Muscle of back (tissue), 13 donors: Measurements from ENCODE around the gene OVCA2. TPM values are rescaled to one million over a fixed set of nuclear protein-coding genes. Genes with fewer than 3 reads are reported as not detected.

Source experiments
- DNase-seq, 3 donors: peaks; one replicate each; pipeline versions ENCODE4 v3.0.0 to v3.0.0-alpha.2; 2013
- long read RNA-seq, 9 donors: transcript quantifications; one replicate each; lab custom pipeline, GENCODE V29; 2026
- polyA plus RNA-seq, 10 donors: library from polyadenylated mRNA; unstranded; fragments of 120-200 nt; gene quantifications; one replicate each; pipeline ENCODE4 v1.2.1, GENCODE V29; 2013; ENCODE audit not compliant: insufficient read length in 10 of 10

The OVCA2 gene
- polyA plus RNA-seq: 10 to 100 TPM in 5 of 10 donors, 1 to 10 TPM in 5; 6.5 to 15.3 (median 10.6) TPM
- long read RNA-seq, donor 1, transcript OVCA2-201 (2 exons, 1,122 nt): major isoform, 15 of 15 reads
- long read RNA-seq, donor 1, partial matches to known transcripts: 0 of 15 reads
- long read RNA-seq, donor 1, other reads (novel, unspliced or antisense): 0 of 15 reads
- long read RNA-seq, donor 2, transcript OVCA2-201 (2 exons, 1,122 nt): major isoform, 9 of 9 reads
- long read RNA-seq, donor 2, partial matches to known transcripts: 0 of 9 reads
- long read RNA-seq, donor 2, other reads (novel, unspliced or antisense): 0 of 9 reads
- long read RNA-seq, donor 3: 0 reads
- long read RNA-seq, donor 4, transcript OVCA2-201 (2 exons, 1,122 nt): major isoform, 7 of 7 reads
- long read RNA-seq, donor 4, partial matches to known transcripts: 0 of 7 reads
- long read RNA-seq, donor 4, other reads (novel, unspliced or antisense): 0 of 7 reads
- long read RNA-seq, donor 5, transcript OVCA2-201 (2 exons, 1,122 nt): major isoform, 26 of 26 reads
- long read RNA-seq, donor 5, partial matches to known transcripts: 0 of 26 reads
- long read RNA-seq, donor 5, other reads (novel, unspliced or antisense): 0 of 26 reads
- long read RNA-seq, donor 6, transcript OVCA2-201 (2 exons, 1,122 nt): major isoform, 17 of 17 reads
- long read RNA-seq, donor 6, partial matches to known transcripts: 0 of 17 reads
- long read RNA-seq, donor 6, other reads (novel, unspliced or antisense): 0 of 17 reads
- long read RNA-seq, donor 7, transcript OVCA2-201 (2 exons, 1,122 nt): major isoform, 10 of 10 reads
- long read RNA-seq, donor 7, partial matches to known transcripts: 0 of 10 reads
- long read RNA-seq, donor 7, other reads (novel, unspliced or antisense): 0 of 10 reads
- long read RNA-seq, donor 8, transcript OVCA2-201 (2 exons, 1,122 nt): major isoform, 7 of 7 reads
- long read RNA-seq, donor 8, partial matches to known transcripts: 0 of 7 reads
- long read RNA-seq, donor 8, other reads (novel, unspliced or antisense): 0 of 7 reads
- long read RNA-seq, donor 9, partial matches to known transcripts: 0 of 1 reads
- long read RNA-seq, donor 9, other reads (novel, unspliced or antisense): 0 of 1 reads

DNA sequence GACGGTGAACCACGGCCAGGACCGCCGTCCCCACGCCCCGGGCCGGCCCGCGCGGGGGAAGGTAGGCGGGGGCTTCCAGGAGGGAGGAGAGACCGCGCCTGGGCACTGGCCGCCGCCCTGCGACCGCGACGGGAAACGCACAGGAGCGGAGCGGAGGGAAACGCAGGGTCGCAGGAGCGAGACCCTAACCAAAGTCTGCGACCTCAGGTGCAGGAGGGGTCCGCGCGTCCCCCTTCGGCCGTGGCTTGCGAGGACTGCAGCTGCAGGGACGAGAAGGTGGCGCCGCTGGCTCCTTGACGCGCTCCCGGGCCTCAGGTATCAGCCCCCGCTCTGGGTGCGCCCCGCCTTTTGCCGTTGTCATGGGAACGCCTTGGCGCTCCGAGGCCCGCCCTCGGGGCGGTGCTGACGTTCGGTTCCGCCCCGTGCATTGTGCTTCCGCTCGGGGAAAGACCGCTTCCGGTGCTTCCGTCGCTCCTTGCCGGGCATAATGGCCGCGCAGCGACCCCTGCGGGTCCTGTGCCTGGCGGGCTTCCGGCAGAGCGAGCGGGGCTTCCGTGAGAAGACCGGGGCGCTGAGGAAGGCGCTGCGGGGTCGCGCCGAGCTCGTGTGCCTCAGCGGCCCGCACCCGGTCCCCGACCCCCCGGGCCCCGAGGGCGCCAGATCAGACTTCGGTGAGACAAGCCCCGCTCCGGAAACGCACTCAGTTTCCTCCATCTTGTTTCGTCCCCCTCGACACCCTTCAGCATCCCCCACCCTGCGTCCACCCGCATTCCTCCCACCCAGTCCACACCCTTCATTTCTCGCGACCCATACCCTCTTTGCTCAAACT, at the start of gene OVCA2:
OVCA2 (plus strand) TSS at position 462 of the 829 bp plus-strand sequence; CDS start at position 488, 26 bp downstream.
- DNase-seq: peak; percentile 92 to 98 (median 97)

GRCh38 chr17:1992541-1992940, 49.3 kb upstream of the OVCA2 start:
- no peak for DNase-seq

DNA sequence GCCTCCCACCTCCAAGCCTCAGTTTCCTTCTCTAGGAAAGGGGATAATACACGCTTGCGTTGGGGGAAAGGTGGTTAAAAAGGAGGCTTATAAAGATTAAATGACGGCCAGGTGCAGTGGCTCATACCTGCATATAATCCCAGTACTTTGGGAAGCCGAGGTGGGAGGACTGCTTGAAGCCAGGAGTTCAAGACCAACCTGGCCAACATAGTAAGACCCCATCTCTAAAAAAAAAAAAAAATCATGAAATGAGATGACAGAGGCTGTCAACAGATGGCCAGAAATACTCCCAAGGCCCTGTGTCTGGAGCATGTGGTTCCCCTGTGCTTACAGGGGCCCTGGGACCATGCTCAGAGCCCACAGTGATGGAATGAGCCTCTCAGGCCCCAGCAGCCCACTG, 47.1 kb upstream of the OVCA2 start:
- no peak for DNase-seq

DNA sequence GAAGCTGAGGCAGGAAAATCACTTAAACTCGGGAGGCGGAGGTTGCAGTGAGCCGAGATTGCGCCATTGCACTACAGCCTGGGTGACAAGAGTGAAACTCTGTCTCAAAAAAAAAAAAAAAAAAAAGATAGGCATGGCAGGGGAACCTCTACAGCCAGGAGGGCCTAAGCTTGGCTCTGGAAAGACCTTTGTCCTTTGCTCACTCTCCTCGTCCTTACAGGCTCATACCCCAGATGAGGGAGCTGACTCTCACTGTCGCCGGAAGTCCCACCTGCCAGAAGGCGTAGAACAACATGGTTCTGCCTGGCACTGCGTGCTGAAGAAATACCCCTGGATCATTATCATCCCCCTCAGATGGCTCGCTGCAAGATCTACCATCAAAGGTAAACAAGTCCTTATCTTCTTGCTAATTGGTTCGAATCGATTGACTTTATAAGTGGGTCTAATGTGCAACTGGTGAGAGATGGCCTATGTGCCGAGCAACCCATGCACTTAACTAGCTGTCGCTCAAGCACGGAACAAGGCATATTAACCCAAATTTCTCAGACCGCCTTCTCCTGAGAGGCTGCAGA, 46.4 kb upstream of the OVCA2 start:
- no peak for DNase-seq

- DNase-seq: no peak
Measured at GRCh38 chr17:1995907-1996799, 45.7 kb upstream of the OVCA2 start.

DNA sequence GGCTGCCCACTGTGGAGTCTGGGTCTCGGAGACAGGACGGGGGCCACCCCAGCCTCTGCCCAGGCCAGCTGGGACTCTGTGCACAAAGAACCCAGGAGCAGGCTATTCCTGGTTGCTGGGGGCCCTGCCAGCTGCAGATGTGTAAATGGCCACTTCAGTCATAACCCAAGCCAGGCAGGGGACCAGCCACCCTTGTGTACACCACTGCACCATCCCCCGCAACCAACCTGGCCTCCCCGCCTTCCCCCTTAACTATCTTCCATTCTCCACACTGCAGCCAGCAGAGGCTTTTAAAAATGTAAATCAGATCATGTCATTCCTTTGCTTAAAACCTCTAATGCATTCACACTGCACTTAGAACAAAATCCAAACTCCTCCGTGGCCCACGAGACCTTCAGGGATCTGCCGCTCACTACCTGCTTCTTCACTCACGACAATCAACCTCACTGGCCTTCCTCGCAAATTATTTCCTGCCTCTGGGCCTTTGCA, 45.0 kb upstream of the OVCA2 start:
- DNase-seq: no peak

DNA sequence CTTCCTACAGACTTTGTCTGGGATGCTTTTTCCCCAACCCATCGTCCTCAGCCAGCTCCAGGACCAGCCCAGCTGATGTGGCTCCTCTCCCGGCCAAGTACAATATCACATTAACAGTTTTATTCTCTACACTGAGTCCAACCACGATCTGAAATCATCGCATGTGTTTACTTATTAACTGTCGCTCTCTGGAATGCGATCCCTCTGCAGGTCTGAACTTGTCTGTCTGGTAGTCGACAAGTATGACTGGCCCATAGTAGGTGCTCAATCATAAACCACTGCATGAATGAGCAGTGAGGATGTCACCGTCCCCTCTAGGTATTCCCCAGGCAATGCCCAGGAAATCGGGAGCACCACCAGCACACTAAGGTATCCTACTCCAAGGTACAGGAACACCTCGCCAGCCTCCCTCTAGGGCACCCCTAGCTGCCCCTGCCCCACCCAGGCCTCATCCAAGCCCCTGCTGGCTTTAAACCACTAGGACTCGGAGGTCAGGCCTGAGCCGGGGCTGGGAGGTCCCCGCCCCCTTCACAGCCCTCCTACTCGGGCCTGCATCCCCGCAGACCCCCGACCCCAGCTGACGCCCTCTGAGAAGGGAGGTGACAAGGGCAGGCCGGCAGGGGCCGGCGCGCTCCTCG, 44.4 kb upstream of the OVCA2 start:
- DNase-seq: no peak

GRCh38 chr17:1997927-1998742, 43.7 kb upstream of the OVCA2 start:
- peak in 1 of 3 donors; percentile 51 for DNase-seq

GRCh38 chr17:1999557-2000251, 42.1 kb upstream of the OVCA2 start:
- DNase-seq: peak; percentile 40 to 79 (median 59)

GRCh38 chr17:2002767-2003329, 39.0 kb upstream of the OVCA2 start:
- no peak for DNase-seq

GRCh38 chr17:2003525-2003924, 38.3 kb upstream of the OVCA2 start:
- no peak for DNase-seq

- DNase-seq: no peak
Measured at GRCh38 chr17:2004435-2004952, 37.3 kb upstream of the OVCA2 start.

DNA sequence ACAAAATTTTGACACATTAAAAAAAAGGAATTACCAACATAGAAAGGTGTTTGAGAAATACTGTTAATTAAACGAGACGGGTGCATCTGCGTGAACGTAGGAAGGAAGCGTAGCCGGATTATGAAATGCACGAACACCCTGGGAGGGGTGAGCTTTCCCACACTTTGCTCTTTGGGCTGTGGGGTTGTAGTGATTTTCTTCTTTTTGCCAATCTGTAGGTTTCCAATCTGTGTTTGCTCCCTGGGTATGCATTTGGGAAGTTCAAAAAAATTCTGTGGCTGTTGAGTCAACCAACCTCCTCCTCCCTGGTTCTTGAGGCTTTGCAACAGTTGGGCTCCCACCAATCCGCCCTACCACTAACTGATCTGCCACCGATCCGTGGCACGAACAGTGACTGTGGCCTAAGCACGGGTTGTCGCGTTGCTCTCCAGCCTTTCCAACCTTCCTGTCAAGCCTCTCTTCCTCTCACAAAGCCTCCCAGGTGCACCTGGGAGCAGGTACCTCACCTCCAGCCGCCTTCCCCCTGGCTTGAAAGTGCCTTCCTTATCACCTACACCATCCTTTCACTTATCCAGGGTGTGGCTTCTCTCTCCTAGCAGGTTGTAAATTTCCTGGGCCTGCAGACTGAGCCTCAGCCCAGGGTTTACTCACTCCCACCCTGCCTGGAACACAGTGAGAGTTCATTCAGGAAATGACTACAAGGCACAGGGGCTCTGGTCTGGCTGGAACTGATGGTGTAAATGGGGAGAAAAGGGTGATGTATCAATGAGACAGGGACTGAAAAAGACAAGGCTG, 33.3 kb upstream of the OVCA2 start:
- no peak for DNase-seq

DNA sequence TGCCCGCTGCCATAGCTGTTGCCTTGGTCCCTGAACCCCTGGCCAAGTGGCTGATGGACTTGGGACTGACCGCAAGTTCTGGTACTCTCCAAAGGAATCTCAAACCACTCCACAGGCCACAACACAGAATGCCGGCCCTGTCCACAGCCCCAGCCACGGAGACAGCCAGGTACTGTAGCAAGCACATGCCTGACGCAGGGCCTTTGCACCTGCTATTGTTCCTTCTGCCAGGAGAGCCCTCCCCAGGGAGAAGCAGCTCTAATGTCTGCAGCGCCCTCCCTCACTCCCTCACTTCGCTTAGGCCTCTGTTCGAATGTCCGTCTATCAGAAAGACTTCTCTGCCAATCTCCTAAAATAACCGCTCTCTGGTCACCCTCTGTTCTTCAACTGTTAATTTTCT, 32.1 kb upstream of the OVCA2 start:
- DNase-seq: no peak

DNA sequence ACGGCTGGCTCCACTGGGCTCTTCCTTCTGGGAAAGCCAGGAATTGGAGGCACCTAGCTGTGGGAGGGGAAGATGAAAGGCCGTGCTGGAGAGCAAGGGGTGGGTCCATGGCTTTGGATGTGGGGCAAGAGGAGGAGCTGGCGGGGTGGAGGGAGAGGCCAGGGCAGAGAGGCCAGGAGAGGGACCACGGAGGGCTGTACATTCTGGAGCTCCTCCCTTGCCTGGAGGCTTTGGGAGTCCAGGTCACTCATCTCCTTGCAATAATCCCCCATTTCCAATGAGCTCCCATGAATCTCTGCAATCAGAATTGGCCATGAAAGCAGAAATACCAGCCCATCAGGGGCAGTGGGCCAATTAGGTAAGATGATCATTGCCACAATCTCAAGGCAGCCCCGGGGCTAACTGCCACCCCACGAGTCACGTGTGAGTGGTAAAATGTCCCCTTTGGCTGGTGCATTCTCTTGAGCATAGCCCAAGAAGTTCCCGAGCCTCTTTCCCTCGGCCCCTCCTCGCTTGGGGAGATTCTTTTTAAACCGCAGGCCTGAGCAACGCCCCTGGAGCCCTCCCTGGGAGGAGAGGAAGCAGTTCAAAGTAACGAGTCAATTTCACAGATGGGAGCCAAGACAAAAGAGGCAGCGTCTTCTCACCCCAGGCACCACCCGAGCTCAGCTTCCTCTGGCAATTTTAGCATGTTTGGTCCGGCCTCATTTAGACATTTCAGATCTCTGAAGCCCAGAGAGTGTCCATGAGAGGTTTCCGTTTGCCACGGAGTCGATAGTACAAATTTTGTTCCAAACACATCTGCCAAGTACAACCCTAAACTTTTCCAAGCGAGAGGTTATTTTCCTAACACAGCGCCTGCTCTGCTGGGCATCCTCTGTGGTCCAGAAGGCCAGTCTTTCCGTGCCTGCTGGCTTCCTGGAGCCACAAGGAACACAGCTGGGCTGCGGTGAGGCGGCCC, 30.1 kb upstream of the OVCA2 start:
- peak in 2 of 3 donors; percentile 37 to 63 for DNase-seq
